ENCODE results near the gene ADM5. TPM values are rescaled to one million over a fixed set of nuclear protein-coding genes. Genes with fewer than 3 reads are reported as not detected.

The ADM5 gene
- total RNA-seq, 1 experiment from 2014 or later, result 4.0 TPM

DNA sequence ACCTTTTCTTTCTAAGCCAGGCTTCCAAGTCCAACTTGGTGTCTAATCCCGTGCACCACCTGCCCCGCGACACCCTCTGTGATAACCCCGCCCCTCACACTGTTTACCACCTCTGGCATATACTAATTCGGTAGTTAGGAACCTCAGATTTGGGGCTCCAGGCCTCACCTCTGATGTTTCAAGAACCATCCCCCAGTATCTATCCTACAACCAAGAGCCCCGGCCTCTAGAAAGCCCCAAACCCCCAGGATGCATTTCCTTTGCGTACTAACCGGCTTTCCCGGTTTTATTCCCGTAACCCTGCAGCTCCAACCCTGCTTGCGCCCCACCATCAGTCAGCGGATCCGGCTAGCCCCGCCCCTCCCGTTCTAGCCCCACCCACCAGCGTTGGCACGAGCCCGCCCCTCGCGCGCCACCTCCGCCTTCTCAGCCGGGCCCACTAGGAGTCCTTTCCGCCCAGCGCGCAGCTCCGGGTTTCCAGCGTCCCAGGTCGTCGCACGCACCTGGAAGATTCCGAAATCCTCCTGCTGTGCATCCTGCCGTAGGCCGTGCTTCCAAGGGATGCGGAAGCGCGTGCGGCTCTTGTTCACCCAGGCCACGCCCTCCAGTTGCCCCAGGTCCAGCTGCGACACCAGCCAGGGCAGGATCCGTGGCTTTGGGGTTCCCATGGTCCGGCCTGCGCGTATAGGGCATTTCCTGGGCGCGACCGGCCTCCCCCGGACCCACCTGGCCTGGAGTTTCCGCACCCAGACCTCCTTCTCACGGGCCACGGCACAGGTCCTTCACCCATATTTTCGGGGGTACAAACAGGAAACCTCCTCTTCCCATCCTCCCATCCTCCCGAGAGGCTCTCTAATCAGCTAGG lies 25.0 kb upstream of the ADM5 start:
- peaks cover 22% of the 10 kb centered on the region; the same call in 1 of the 2 replicates for H3K36me3 ChIP-seq (ENCODE audit: insufficient read depth, low read length)
- H3K9ac ChIP-seq (ENCODE audit: low read length), result peak overlapping the region; percentile 85
- H3K79me2 ChIP-seq (ENCODE audit: low read length), result peaks cover 51% of the 10 kb centered on the region
- H3K9me3 ChIP-seq (ENCODE audit: low read length), result no peaks in the 10 kb centered on the region
- H2AFZ ChIP-seq (ENCODE audit: low read length), result no peak overlapping the region
- H3K4me2 ChIP-seq (ENCODE audit: low read depth, low read length, poor library complexity, severe bottlenecking), result peak overlapping the region; percentile 91
- H3K4me1 ChIP-seq (ENCODE audit: low read length), result peaks cover 25% of the 10 kb centered on the region
- H3K27me3 ChIP-seq (ENCODE audit: low read length), result no peaks in the 10 kb centered on the region
- peak overlapping the region; percentile 87 for H3K27ac ChIP-seq (ENCODE audit: low read length)
- H3K9me2 ChIP-seq (replicated peaks; ENCODE audit: insufficient read depth, low read length), result no peaks in the 10 kb centered on the region
- H4K20me1 ChIP-seq (ENCODE audit: insufficient read depth, low read depth, low read length), result peaks cover 15% of the 10 kb centered on the region
- peak; percentile 95 for DNase-seq
- H3K4me3 ChIP-seq (ENCODE audit: low read length), result peak overlapping the region; percentile 75

DNA sequence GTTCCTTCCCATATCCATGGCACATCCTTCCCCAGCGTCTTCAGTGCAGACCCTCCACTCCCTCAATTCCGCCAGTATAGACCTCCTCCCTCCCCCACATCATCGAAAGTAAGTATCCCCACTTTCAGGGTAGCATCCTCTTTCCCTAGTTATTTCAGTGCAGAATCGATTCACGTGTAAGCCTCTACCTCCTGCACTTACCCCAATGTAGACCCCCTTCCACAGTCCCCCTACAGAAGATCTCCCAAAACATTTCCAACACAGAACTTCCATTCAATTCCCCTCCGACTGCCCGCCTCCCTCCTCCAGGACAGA lies 24.4 kb upstream of the ADM5 start:
- no peak overlapping the region for H2AFZ ChIP-seq (ENCODE audit: low read length)
- DNase-seq, result no peak

DNA sequence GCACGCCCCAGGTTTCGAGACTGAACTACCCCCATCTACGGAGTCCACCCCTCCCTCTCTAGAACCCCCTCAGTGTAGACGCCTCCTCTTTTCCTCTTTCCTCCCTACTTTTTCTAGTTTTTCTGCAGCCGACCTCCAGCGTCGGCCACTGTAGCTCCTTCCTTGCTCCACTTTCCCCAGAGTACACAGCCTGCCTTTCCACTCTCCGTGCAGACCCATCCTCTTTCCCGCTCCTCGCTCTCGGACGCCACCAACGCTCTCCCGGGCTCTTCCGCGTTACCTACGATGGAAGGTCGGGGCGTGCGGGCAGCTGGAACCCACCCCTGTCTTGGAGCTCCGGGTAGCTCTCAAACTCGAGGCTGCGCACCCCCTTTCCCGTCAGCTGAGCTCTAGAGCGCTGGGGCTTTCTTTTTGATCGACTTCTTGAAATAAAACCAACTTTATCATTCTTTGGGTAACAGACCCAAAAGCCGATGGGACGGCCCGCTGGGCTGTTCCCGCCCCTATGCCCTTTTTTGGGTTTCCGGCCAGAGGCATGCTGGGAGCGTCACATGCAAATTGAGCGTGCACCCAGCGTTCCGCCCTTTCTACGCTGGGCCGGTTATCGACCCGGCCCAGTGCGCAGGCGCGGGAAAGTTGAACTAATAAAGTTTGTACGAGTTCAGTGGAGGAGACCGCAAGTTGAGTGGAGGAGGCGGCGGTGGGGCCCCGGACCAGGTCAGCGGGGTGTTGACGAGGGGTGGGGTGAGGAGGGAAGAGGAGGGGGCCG lies 23.9 kb upstream of the ADM5 start, which contains the start of the genes BCL2L12 and IRF3:
BCL2L12 (plus strand) TSS at position 583 of the 769 bp plus-strand sequence. CDS start 760 bp downstream, outside the sequence.
IRF3 (minus strand) TSS at position 507 of the 769 bp plus-strand sequence. CDS start 1,019 bp downstream, outside the sequence.
- H3K4me3 ChIP-seq (ENCODE audit: low read length), result peak within 1 kb of the TSS; percentile 75
- no peaks in the 10 kb centered on the region for H3K9me3 ChIP-seq (ENCODE audit: low read length)
- peak within 1 kb of the TSS; percentile 3; the same call in 1 of the 2 replicates for H2AFZ ChIP-seq (ENCODE audit: low read length)
- H3K79me2 ChIP-seq (ENCODE audit: low read length), result peaks cover 51% of the 10 kb centered on the region
- H3K9me2 ChIP-seq (replicated peaks; ENCODE audit: insufficient read depth, low read length), result no peaks in the 10 kb centered on the region
- H3K4me1 ChIP-seq (ENCODE audit: low read length), result peaks cover 25% of the 10 kb centered on the region
- no peaks in the 10 kb centered on the region for H3K27me3 ChIP-seq (ENCODE audit: low read length)
- peaks cover 15% of the 10 kb centered on the region; the same call in 1 of the 2 replicates for H3K36me3 ChIP-seq (ENCODE audit: insufficient read depth, low read length)
- H3K27ac ChIP-seq (ENCODE audit: low read length), result peak within 1 kb of the TSS; percentile 87
- H3K9ac ChIP-seq (ENCODE audit: low read length), result peak within 1 kb of the TSS; percentile 85
- H3K4me2 ChIP-seq (ENCODE audit: low read depth, low read length, poor library complexity, severe bottlenecking), result peak within 1 kb of the TSS; percentile 91
- H4K20me1 ChIP-seq (ENCODE audit: insufficient read depth, low read depth, low read length), result peaks cover 6% of the 10 kb centered on the region; the same call in 1 of the 2 replicates
- DNase-seq, result peak; percentile 100

More for the DNA sequence above, 24.4 kb upstream of the ADM5 start:
- Histone ChIP-seq H3K27ac (ENCODE audit: low read length) (peak overlapping the region; percentile 87), H3K36me3 (ENCODE audit: insufficient read depth, low read length) (peaks cover 17% of the 10 kb centered on the region; the same call in 1 of the 2 replicates), H3K4me2 (ENCODE audit: low read depth, low read length, poor library complexity, severe bottlenecking) (peak overlapping the region; percentile 91), H3K4me3 (ENCODE audit: low read length) (peak overlapping the region; percentile 75), H3K9ac (ENCODE audit: low read length) (peak overlapping the region; percentile 85), H3K4me1 (ENCODE audit: low read length) (peaks cover 25% of the 10 kb centered on the region), H3K9me3 (ENCODE audit: low read length) (no peaks in the 10 kb centered on the region), H4K20me1 (ENCODE audit: insufficient read depth, low read depth, low read length) (peaks cover 11% of the 10 kb centered on the region; the same call in 1 of the 2 replicates), H3K9me2 (replicated peaks; ENCODE audit: insufficient read depth, low read length) (no peaks in the 10 kb centered on the region), H3K79me2 (ENCODE audit: low read length) (peaks cover 51% of the 10 kb centered on the region), H3K27me3 (ENCODE audit: low read length) (no peaks in the 10 kb centered on the region)

DNA sequence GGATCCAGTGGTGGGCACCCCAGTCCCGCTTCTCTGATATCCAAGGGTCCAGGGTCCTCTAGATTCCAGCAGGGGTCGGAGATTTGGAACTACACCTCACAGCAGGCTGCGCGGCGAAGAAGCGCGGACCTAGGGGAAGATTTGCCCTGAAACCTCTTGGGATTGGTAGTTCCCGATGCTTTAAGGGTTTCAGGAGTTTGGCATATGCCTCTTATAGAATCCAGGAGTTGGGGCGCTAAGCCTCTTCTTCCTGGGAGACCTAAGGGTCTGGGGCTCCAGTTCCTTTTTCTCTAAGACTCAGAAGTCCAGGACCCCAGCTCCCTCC lies 23.3 kb upstream of the ADM5 start:
- DNase-seq, result no peak
- no peaks in the 10 kb centered on the region for H3K9me2 ChIP-seq (replicated peaks; ENCODE audit: insufficient read depth, low read length)
- H3K9ac ChIP-seq (ENCODE audit: low read length), result peak overlapping the region; percentile 85
- peak overlapping the region; percentile 87 for H3K27ac ChIP-seq (ENCODE audit: low read length)
- H3K4me1 ChIP-seq (ENCODE audit: low read length), result peaks cover 25% of the 10 kb centered on the region
- H2AFZ ChIP-seq (ENCODE audit: low read length), result no peak overlapping the region
- peak overlapping the region; percentile 91 for H3K4me2 ChIP-seq (ENCODE audit: low read depth, low read length, poor library complexity, severe bottlenecking)
- H3K36me3 ChIP-seq (ENCODE audit: insufficient read depth, low read length), result peaks cover 15% of the 10 kb centered on the region; the same call in 1 of the 2 replicates
- peak overlapping the region; percentile 75 for H3K4me3 ChIP-seq (ENCODE audit: low read length)
- no peaks in the 10 kb centered on the region for H3K27me3 ChIP-seq (ENCODE audit: low read length)
- peaks cover 5% of the 10 kb centered on the region; the same call in 1 of the 2 replicates for H4K20me1 ChIP-seq (ENCODE audit: insufficient read depth, low read depth, low read length)
- no peaks in the 10 kb centered on the region for H3K9me3 ChIP-seq (ENCODE audit: low read length)
- peaks cover 51% of the 10 kb centered on the region for H3K79me2 ChIP-seq (ENCODE audit: low read length)

DNA sequence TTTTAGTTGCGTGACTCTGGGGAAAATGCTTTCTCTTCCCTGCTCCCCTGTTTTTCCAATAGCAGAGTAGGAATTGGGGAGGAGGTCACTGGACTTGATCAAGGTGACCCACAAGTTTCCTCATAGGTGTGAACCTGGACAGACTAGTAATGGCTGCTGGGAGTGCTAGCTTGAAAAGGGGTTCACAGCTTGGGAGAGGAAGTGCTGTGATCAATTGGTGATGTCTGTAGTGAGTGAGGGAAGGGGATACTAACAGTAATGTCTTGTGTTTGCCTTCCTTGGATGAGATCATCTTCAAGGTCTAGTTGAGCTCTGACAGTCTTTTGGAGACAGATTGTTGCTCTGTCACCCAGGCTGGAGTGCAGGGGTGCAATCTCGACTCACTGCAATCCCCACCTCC lies 21.9 kb upstream of the ADM5 start:
- no peak overlapping the region for H3K27ac ChIP-seq (ENCODE audit: low read length)
- DNase-seq, result no peak
- peak overlapping the region; percentile 91 for H3K4me2 ChIP-seq (ENCODE audit: low read depth, low read length, poor library complexity, severe bottlenecking)
- peaks cover 49% of the 10 kb centered on the region for H3K79me2 ChIP-seq (ENCODE audit: low read length)
- H3K36me3 ChIP-seq (ENCODE audit: insufficient read depth, low read length), result peaks cover 8% of the 10 kb centered on the region; the same call in 1 of the 2 replicates
- peak overlapping the region; percentile 75 for H3K4me3 ChIP-seq (ENCODE audit: low read length)
- H3K9me2 ChIP-seq (replicated peaks; ENCODE audit: insufficient read depth, low read length), result no peaks in the 10 kb centered on the region
- peak overlapping the region; percentile 85 for H3K9ac ChIP-seq (ENCODE audit: low read length)
- no peaks in the 10 kb centered on the region for H3K27me3 ChIP-seq (ENCODE audit: low read length)
- no peaks in the 10 kb centered on the region for H3K9me3 ChIP-seq (ENCODE audit: low read length)
- H3K4me1 ChIP-seq (ENCODE audit: low read length), result peaks cover 35% of the 10 kb centered on the region
- H4K20me1 ChIP-seq (ENCODE audit: insufficient read depth, low read depth, low read length), result peaks cover 5% of the 10 kb centered on the region; the same call in 1 of the 2 replicates
- no peak overlapping the region for H2AFZ ChIP-seq (ENCODE audit: low read length)

DNA sequence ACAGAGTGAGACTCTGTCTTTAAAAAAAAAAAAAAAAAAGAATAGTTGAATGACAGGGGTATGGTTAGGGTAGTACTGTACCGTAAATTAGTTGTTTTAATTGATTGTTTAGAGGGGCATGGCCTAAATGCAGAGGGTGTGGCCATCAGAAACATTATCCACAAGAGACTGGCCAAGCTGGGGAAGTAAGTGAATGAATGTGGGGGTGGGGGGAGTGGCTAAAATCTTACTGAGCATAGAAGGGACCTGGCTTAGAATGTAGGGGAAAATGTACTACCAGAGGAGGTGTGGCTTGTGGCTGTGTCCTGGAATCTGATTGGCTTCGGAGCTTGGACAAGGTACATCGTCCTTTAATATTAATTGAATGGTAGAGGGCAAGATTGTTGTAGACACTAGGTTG lies 19.9 kb upstream of the ADM5 start:
- no peaks in the 10 kb centered on the region; the same call in 1 of the 2 replicates for H4K20me1 ChIP-seq (ENCODE audit: insufficient read depth, low read depth, low read length)
- H3K4me1 ChIP-seq (ENCODE audit: low read length), result peaks cover 43% of the 10 kb centered on the region
- H3K79me2 ChIP-seq (ENCODE audit: low read length), result peaks cover 29% of the 10 kb centered on the region
- H3K9ac ChIP-seq (ENCODE audit: low read length), result no peak overlapping the region
- H3K4me3 ChIP-seq (ENCODE audit: low read length), result no peak overlapping the region
- no peaks in the 10 kb centered on the region for H3K9me2 ChIP-seq (replicated peaks; ENCODE audit: insufficient read depth, low read length)
- no peaks in the 10 kb centered on the region for H3K27me3 ChIP-seq (ENCODE audit: low read length)
- no peak overlapping the region for H2AFZ ChIP-seq (ENCODE audit: low read length)
- DNase-seq, result no peak
- H3K27ac ChIP-seq (ENCODE audit: low read length), result no peak overlapping the region
- no peaks in the 10 kb centered on the region for H3K9me3 ChIP-seq (ENCODE audit: low read length)
- no peak overlapping the region for H3K4me2 ChIP-seq (ENCODE audit: low read depth, low read length, poor library complexity, severe bottlenecking)
- no peaks in the 10 kb centered on the region; the same call in 1 of the 2 replicates for H3K36me3 ChIP-seq (ENCODE audit: insufficient read depth, low read length)

DNA sequence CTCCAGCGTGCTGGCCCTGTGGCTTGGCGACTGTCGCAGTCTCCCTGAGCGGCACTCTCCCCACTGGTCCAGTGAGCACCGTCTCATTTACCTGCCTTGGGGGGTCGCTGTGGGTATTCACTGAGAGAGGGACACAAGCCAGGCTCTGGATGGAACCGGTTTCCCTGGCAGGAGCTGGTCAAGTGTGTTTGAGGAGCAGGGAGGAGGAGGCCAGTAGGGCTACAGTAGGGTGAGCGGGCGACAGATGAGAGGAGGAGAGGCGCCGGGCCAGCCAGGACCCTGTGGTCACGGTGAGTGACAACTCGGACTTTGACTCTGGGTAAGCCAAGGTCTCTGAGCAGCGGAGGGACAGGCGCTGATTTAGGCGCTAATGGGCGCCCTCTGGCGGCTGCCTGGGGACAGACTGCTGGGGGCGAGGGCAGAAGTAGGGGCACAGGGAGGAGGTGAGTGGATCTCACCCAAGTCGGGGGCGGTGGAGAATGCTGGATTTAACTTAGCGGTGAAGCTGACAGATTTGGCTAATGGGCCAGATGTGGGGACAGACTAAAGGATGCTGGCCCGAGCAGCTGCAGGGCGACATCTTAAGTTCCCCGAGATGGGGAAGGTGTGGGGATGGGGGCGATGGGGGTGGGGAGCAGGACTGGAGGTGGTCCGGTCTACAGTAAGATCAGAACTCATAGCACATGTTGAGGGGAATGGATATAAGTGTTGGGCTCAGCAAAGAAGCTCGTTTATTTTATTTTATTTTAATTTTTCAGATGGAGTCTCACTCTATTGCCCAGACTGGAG lies 17.1 kb upstream of the ADM5 start:
- peak; percentile 95 for DNase-seq
- no peaks in the 10 kb centered on the region for H3K27me3 ChIP-seq (ENCODE audit: low read length)
- peak overlapping the region; percentile 46; the same call in 1 of the 2 replicates for H3K4me3 ChIP-seq (ENCODE audit: low read length)
- peak overlapping the region; percentile 64 for H3K27ac ChIP-seq (ENCODE audit: low read length)
- H2AFZ ChIP-seq (ENCODE audit: low read length), result peak overlapping the region; percentile 74; the same call in 1 of the 2 replicates
- H3K4me1 ChIP-seq (ENCODE audit: low read length), result peaks cover 44% of the 10 kb centered on the region
- no peaks in the 10 kb centered on the region for H3K9me2 ChIP-seq (replicated peaks; ENCODE audit: insufficient read depth, low read length)
- peak overlapping the region; percentile 63 for H3K9ac ChIP-seq (ENCODE audit: low read length)
- no peaks in the 10 kb centered on the region for H4K20me1 ChIP-seq (ENCODE audit: insufficient read depth, low read depth, low read length)
- H3K36me3 ChIP-seq (ENCODE audit: insufficient read depth, low read length), result no peaks in the 10 kb centered on the region; the same call in 1 of the 2 replicates
- peaks cover 8% of the 10 kb centered on the region for H3K79me2 ChIP-seq (ENCODE audit: low read length)
- H3K9me3 ChIP-seq (ENCODE audit: low read length), result no peaks in the 10 kb centered on the region
- H3K4me2 ChIP-seq (ENCODE audit: low read depth, low read length, poor library complexity, severe bottlenecking), result peak overlapping the region; percentile 66
